NCI-H510A treated with DMSO at 0.1 percent for 48 hours (cell line): ENCODE results near the gene GIPC1.

Experiments used
- DNase-seq: peaks from one replicate; lab custom pipeline; 2025; lab: John Stamatoyannopoulos, UW

Gene GIPC1

GRCh38 chr19:14434543-14435319 lies 61.2 kb downstream of the GIPC1 start:
- DNase-seq: no peak

GRCh38 chr19:14433554-14434501 lies 62.1 kb downstream of the GIPC1 start:
- DNase-seq: peak; percentile 62

GRCh38 chr19:14432791-14433553 lies 63.0 kb downstream of the GIPC1 start, which contains the start of gene PKN1:
PKN1 (plus strand) TSS chr19:14433306; CDS start chr19:14433522, 216 bp downstream.
- DNase-seq: peak; percentile 23

- no peak for DNase-seq
These were observed 65.2 kb downstream of the GIPC1 start for GRCh38 chr19:14430712-14431111.

- DNase-seq: no peak
These were observed 67.0 kb downstream of the GIPC1 start for GRCh38 chr19:14428882-14429416.
